Skin epidermis (tissue), 12 donors: ENCODE results near the gene PPP2R5E.

Source experiments
- H3K27ac ChIP-seq, 21 experiments: fragments of 200-600 bp; sonication (generic) in 11 of 21; one replicate each; pipeline ENCODE4 v1.5.0; 2020; ENCODE audit warnings: mild to moderate bottlenecking in 3 of 21, inconsistent platforms in 2 of 21, moderate library complexity in 2 of 21
- H3K4me3 ChIP-seq, 7 experiments: fragments of 200-600 bp; sonication (generic) in 2 of 7; one replicate each; pipeline ENCODE4 v1.5.0; 2020; ENCODE audit warnings: inconsistent platforms in 2 of 7, mild to moderate bottlenecking in 2 of 7, moderate library complexity in 1 of 7

PPP2R5E gene

GRCh38 chr14:63328787-63329737, 214.1 kb downstream of the PPP2R5E start:
- Histone ChIP-seq H3K4me3 (no peak overlapping the region), H3K27ac (no peak overlapping the region)

DNA sequence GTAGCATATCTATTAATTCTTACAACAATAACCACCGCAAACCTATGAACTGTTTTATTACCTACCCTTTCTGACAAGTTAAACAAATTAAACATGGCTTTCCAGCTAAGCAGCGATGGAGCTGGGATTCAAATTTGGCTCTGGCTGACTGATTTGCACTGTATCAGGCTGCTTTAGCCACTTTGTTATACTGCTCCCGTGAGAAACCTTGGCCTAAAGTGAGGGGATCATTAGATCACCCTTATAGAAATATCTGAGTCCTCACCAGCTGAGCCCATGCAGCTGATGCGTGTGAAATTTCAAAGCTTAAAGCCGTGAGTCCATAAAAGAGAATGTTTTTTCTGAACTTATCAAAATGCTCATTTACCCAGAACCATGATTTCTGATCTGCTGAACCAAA, 216.3 kb downstream of the PPP2R5E start:
- Histone ChIP-seq H3K27ac (no peak overlapping the region), H3K4me3 (no peak overlapping the region)

DNA sequence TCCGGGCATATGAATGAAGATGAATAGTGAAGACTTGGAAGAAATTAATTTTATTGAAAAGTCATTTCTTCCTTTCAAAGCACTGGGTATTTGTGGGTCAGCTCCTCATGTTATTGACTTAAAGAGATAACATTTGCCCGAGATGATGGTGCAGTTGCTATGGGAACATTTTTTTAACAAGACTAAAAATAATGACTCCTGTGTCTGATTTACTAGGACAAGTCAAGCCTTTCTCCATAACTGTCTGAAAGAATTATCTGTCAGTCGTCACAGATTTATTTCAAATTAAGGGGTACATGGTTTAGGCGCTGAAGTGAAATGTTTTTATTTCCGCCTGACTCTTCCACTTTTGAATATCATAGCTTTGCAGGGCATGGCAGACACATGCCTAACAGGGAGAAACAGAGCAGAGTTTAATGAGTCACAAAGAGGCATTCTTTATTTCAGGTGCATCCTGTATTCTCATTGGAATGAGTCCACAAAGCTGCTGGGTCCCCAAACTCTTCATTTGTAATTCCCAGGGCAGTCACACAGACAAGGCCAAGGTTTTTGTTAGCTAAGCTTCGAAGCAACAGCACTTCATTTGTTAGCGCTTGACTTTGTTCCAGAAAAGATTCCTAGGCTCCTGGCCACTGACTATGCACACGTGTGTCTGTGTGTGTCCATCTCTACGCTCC, 220.1 kb downstream of the PPP2R5E start:
- no peak overlapping the region for H3K27ac ChIP-seq

GRCh38 chr14:63322472-63322871, 220.7 kb downstream of the PPP2R5E start:
- Histone ChIP-seq H3K27ac (no peak overlapping the region), H3K4me3 (no peak overlapping the region)

More for the DNA sequence above, 220.1 kb downstream of the PPP2R5E start:
- no peak overlapping the region for H3K4me3 ChIP-seq
